HEK293 (cell line): ENCODE results near the gene SMIM44.
A peak's percentile ranks its signal among the peaks of the same experiment; 100 is the strongest.

Experiments
- CTCF ChIA-PET: fragments of 350-600 bp; formaldehyde crosslinking; extraction: SDS; loops from one replicate; lab custom pipeline; 2021; ENCODE audit warnings: antibody characterized with exemption; lab: Yijun Ruan, JAX
- POLR2A ChIA-PET: fragments of 300-600 bp; formaldehyde crosslinking; extraction: SDS; loops from one replicate; lab custom pipeline; 2020; ENCODE audit warnings: antibody characterized with exemption, inconsistent platforms; lab: Yijun Ruan, JAX
- H3K27ac ChIP-seq: fragments of 200-500 bp; sonication (Bioruptor generic); 2 replicates; pipeline ENCODE4 v1.5.1; 2014; ENCODE audit warnings: low read depth, low read length, control low read depth, inconsistent platforms; ENCODE audit errors: extremely low read depth
- H3K36me3 ChIP-seq, 2 experiments: fragments of 200-500 bp in 1 of 2; sonication (Bioruptor generic) in 1 of 2; 1 replicate in 1 of 2; 2 replicates in 1 of 2; pipeline ENCODE4 v1.5.1; 2014 to 2017; ENCODE audit warnings: inconsistent platforms in 2 of 2, low read length in 2 of 2; ENCODE audit not compliant: control insufficient read depth in 2 of 2, insufficient read depth in 1 of 2
- H3K4me1 ChIP-seq: fragments of 200-500 bp; sonication (Bioruptor generic); 2 replicates; pipeline ENCODE4 v1.5.1; 2014; ENCODE audit warnings: mild to moderate bottlenecking, low read length, inconsistent platforms; ENCODE audit not compliant: control insufficient read depth, insufficient read depth
- H3K4me3 ChIP-seq: 2 replicates; pipeline ENCODE4 v1.5.1; 2011; ENCODE audit warnings: low read depth, mild to moderate bottlenecking, control low read depth, low read length, moderate library complexity
- H3K9me3 ChIP-seq: fragments of 200-500 bp; sonication (Bioruptor generic); 2 replicates; pipeline ENCODE4 v1.5.1; 2014; ENCODE audit warnings: low read depth, low read length, inconsistent platforms; ENCODE audit not compliant: control insufficient read depth, insufficient read depth
- EGR2 ChIP-seq: fragments of 450-650 bp; formaldehyde crosslinking; IDR thresholded peaks from 2 replicates; pipeline ENCODE4 v1.5.1; 2016; ENCODE audit warnings: low read depth, missing biosample characterization, missing genetic modification characterization
- GLI4 ChIP-seq: fragments of 450-650 bp; formaldehyde crosslinking; IDR thresholded peaks from 2 replicates; pipeline ENCODE4 v1.5.1; 2016; ENCODE audit warnings: missing biosample characterization, missing genetic modification characterization
- GLIS1 ChIP-seq: fragments of 450-650 bp; formaldehyde crosslinking; IDR thresholded peaks from 2 replicates; pipeline ENCODE4 v1.5.1; 2016; ENCODE audit warnings: missing biosample characterization, missing genetic modification characterization
- SCRT1 ChIP-seq: fragments of 450-650 bp; formaldehyde crosslinking; IDR thresholded peaks from 2 replicates; pipeline ENCODE4 v1.5.1; 2016; ENCODE audit warnings: missing biosample characterization, missing genetic modification characterization, borderline replicate concordance
- SCRT2 ChIP-seq: fragments of 450-650 bp; formaldehyde crosslinking; IDR thresholded peaks from 2 replicates; pipeline ENCODE4 v1.5.1; 2016; ENCODE audit warnings: missing biosample characterization, missing genetic modification characterization
- SETDB1 ChIP-seq: IDR thresholded peaks from one replicate; pipeline ENCODE4 v1.6.1; 2017; ENCODE audit warnings: mild to moderate bottlenecking, low read length, moderate library complexity, mixed read lengths; ENCODE audit not compliant: insufficient read length
- WT1 ChIP-seq: fragments of 450-650 bp; formaldehyde crosslinking; IDR thresholded peaks from 2 replicates; pipeline ENCODE4 v1.5.1; 2016; ENCODE audit warnings: missing biosample characterization, missing genetic modification characterization
- ZBTB17 ChIP-seq: fragments of 450-650 bp; formaldehyde crosslinking; IDR thresholded peaks from 2 replicates; pipeline ENCODE4 v1.5.1; 2016; ENCODE audit warnings: missing biosample characterization, missing genetic modification characterization
- ZBTB21 ChIP-seq: fragments of 450-650 bp; formaldehyde crosslinking; IDR thresholded peaks from 2 replicates; pipeline ENCODE4 v1.5.1; 2017; ENCODE audit warnings: missing biosample characterization, missing genetic modification characterization
- ZEB2 ChIP-seq: fragments of 450-650 bp; formaldehyde crosslinking; IDR thresholded peaks from 2 replicates; pipeline ENCODE4 v1.5.1; 2016; ENCODE audit warnings: missing biosample characterization, missing genetic modification characterization
- ZFP41 ChIP-seq: fragments of 450-650 bp; formaldehyde crosslinking; IDR thresholded peaks from 2 replicates; pipeline ENCODE4 v1.5.1; 2016; ENCODE audit warnings: missing biosample characterization, missing genetic modification characterization, borderline replicate concordance
- ZFP69B ChIP-seq: fragments of 450-650 bp; formaldehyde crosslinking; IDR thresholded peaks from 2 replicates; pipeline ENCODE4 v1.5.1; 2016; ENCODE audit warnings: missing biosample characterization, missing genetic modification characterization
- ZIC2 ChIP-seq: fragments of 450-650 bp; formaldehyde crosslinking; IDR thresholded peaks from 2 replicates; pipeline ENCODE4 v1.5.1; 2016; ENCODE audit warnings: missing biosample characterization, missing genetic modification characterization
- ZNF10 ChIP-seq: fragments of 450-650 bp; formaldehyde crosslinking; IDR thresholded peaks from 2 replicates; pipeline ENCODE4 v1.5.1; 2017; ENCODE audit warnings: missing biosample characterization, missing genetic modification characterization
- ZNF175 ChIP-seq: fragments of 450-650 bp; formaldehyde crosslinking; IDR thresholded peaks from 2 replicates; pipeline ENCODE4 v1.5.1; 2016; ENCODE audit warnings: missing biosample characterization, missing genetic modification characterization
- ZNF214 ChIP-seq: fragments of 450-650 bp; formaldehyde crosslinking; IDR thresholded peaks from 2 replicates; pipeline ENCODE4 v1.5.1; 2017; ENCODE audit warnings: missing biosample characterization, mild to moderate bottlenecking, missing genetic modification characterization, borderline replicate concordance
- ZNF366 ChIP-seq: fragments of 450-650 bp; formaldehyde crosslinking; conservative IDR thresholded peaks from 2 replicates; pipeline ENCODE4 v1.5.1; 2016; ENCODE audit warnings: missing biosample characterization, missing genetic modification characterization
- ZNF394 ChIP-seq: fragments of 450-650 bp; formaldehyde crosslinking; IDR thresholded peaks from 2 replicates; pipeline ENCODE4 v1.5.1; 2016; ENCODE audit warnings: missing biosample characterization, missing genetic modification characterization, mild to moderate bottlenecking, moderate library complexity, borderline replicate concordance
- ZNF416 ChIP-seq: fragments of 450-650 bp; formaldehyde crosslinking; IDR thresholded peaks from 2 replicates; pipeline ENCODE4 v1.5.1; 2016; ENCODE audit warnings: missing biosample characterization, missing genetic modification characterization
- ZNF549 ChIP-seq: fragments of 450-650 bp; IDR thresholded peaks from 2 replicates; pipeline ENCODE4 v1.5.1; 2018; ENCODE audit warnings: missing biosample characterization, missing genetic modification characterization, mild to moderate bottlenecking, inconsistent platforms, moderate library complexity
- ZNF626 ChIP-seq: fragments of 450-650 bp; sonication (Bioruptor Pico); formaldehyde crosslinking; IDR thresholded peaks from 2 replicates; pipeline ENCODE4 v1.5.1; 2018; ENCODE audit warnings: missing biosample characterization, missing genetic modification characterization, inconsistent platforms
- ZNF707 ChIP-seq: fragments of 450-650 bp; formaldehyde crosslinking; IDR thresholded peaks from 2 replicates; pipeline ENCODE4 v1.5.1; 2016; ENCODE audit warnings: missing biosample characterization, missing genetic modification characterization
- TF ChIP-seq, protein P1 (sequence below): fragments of 450-650 bp; formaldehyde crosslinking; IDR thresholded peaks from 2 replicates; pipeline ENCODE4 v1.5.1; 2016; ENCODE audit warnings: missing biosample characterization, missing genetic modification characterization
- TF ChIP-seq, protein P2 (sequence below): fragments of 450-650 bp; formaldehyde crosslinking; IDR thresholded peaks from 2 replicates; pipeline ENCODE4 v1.5.1; 2017; ENCODE audit warnings: missing biosample characterization, missing genetic modification characterization
- TF ChIP-seq, protein P3 (sequence below): fragments of 450-650 bp; IDR thresholded peaks from 2 replicates; pipeline ENCODE4 v1.5.1; 2018; ENCODE audit warnings: missing biosample characterization, mild to moderate bottlenecking, missing genetic modification characterization

The SMIM44 gene

DNA sequence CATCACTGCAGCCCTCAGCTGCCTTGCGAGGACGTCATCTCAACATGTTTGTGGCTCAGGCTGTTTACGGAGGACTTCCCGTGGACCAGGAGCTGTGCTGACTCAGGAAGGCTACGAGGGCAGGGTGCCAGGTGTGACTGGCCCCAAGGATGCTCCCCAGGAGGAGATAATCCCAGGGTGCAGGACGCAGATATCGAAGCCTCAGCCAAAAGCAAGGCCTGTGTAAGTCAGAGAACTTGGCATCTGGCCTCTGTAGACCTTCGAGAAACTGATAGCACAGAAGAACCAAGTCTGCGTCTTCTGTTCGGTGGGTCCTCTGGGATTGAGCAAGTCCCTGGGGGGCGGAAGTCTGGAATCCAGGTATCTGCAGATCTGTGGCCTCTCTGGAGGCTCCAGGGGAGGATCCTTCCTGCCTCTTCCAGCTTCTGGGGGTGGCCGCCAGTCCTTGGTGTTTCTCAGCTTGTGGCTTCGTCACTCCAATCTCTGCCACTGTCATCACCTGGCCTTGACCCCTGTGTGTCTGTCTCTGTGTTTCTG lies 19.9 kb upstream of the SMIM44 start:
- ChIA-PET CTCF (interaction anchor here (0.5 to 1.3 kb wide), 6 partner anchors 17 to 246 kb away, joined by 3 to 6 read pairs (median 3); partner anchors contain the start of gene SMIM44), POLR2A (interaction anchor here (0.9 kb wide), 1 partner anchor 227 kb away, joined by 3 read pairs; no protein-coding TSS in a partner anchor)
- Histone ChIP-seq H3K4me1 (peaks cover 5% of the 10 kb centered on the region), H3K9me3 (no peaks in the 10 kb centered on the region), H3K36me3 (no peaks in the 10 kb centered on the region), H3K4me3 (no peak overlapping the region), H3K27ac (no peak overlapping the region)
- TF ChIP-seq ZNF394 (tag by site-specific recombination): no peak
- no peak for TF ChIP-seq ZBTB17
- TF ChIP-seq ZNF175 (tag by site-specific recombination): no peak
- no peak for TF ChIP-seq ZNF366 (tag by site-specific recombination)
- no peak for TF ChIP-seq SETDB1
- TF ChIP-seq WT1 (tag by site-specific recombination): no peak
- 0 out of 2 replicates have a peak, but pooled peaks have one; percentile 19 for TF ChIP-seq ZIC2 (tag by site-specific recombination)
- TF ChIP-seq ZNF10: no peak
- TF ChIP-seq, protein P1, sequence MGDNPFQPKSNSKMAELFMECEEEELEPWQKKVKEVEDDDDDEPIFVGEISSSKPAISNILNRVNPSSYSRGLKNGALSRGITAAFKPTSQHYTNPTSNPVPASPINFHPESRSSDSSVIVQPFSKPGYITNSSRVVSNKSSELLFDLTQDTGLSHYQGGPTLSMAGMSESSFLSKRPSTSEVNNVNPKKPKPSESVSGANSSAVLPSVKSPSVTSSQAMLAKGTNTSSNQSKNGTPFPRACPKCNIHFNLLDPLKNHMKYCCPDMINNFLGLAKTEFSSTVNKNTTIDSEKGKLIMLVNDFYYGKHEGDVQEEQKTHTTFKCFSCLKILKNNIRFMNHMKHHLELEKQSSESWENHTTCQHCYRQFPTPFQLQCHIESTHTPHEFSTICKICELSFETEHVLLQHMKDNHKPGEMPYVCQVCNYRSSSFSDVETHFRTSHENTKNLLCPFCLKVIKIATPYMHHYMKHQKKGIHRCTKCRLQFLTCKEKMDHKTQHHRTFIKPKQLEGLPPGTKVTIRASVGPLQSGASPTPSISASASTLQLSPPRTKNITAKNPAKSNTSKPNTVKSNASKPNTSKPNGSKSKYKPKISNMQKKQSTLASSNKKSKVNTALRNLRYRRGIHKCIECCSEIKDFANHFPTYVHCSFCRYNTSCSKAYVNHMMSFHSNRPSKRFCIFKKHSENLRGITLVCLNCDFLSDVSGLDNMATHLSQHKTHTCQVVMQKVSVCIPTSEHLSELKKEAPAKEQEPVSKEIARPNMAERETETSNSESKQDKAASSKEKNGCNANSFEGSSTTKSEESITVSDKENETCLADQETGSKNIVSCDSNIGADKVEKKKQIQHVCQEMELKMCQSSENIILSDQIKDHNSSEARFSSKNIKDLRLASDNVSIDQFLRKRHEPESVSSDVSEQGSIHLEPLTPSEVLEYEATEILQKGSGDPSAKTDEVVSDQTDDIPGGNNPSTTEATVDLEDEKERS (tag by site-specific recombination): no peak
- TF ChIP-seq ZNF214 (tag by site-specific recombination): no peak
- TF ChIP-seq, protein P2, sequence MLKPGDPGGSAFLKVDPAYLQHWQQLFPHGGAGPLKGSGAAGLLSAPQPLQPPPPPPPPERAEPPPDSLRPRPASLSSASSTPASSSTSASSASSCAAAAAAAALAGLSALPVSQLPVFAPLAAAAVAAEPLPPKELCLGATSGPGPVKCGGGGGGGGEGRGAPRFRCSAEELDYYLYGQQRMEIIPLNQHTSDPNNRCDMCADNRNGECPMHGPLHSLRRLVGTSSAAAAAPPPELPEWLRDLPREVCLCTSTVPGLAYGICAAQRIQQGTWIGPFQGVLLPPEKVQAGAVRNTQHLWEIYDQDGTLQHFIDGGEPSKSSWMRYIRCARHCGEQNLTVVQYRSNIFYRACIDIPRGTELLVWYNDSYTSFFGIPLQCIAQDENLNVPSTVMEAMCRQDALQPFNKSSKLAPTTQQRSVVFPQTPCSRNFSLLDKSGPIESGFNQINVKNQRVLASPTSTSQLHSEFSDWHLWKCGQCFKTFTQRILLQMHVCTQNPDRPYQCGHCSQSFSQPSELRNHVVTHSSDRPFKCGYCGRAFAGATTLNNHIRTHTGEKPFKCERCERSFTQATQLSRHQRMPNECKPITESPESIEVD (tag by site-specific recombination): no peak
- no peak for TF ChIP-seq ZEB2 (tag by site-specific recombination)
- TF ChIP-seq ZNF549: no peak
- TF ChIP-seq GLIS1: peak; percentile 73
- no peak for TF ChIP-seq ZFP69B

DNA sequence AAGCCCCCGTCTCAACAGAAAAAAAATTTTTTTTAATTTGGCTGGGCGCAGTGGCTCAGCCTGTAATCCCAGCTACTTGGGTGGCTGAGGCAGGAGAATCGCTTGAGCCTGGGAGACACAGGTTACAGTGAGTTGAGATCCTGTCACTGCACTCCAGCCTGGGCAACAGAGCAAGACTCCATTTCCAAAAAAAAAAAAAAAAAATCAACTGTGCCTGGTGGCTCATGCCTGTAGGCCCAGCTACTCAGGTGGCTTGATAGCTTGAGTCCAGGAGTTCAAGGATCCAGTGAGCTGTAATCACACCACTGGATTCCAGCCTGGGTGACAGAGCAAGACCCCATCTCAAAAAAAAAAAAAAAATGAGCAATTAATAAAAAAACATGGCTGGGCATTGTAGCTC lies 18.5 kb upstream of the SMIM44 start:
- CTCF ChIA-PET: interaction anchor here (0.6 to 1.1 kb wide), 3 partner anchors 29 to 349 kb away, joined by 3 to 5 read pairs (median 4); no protein-coding TSS in a partner anchor
- peaks cover 2% of the 10 kb centered on the region for H3K4me1 ChIP-seq
- no peak overlapping the region for H3K4me3 ChIP-seq
- no peaks in the 10 kb centered on the region for H3K9me3 ChIP-seq
- peaks cover 0 to 6% of the 10 kb centered on the region in 2 experiments; a peak in 1 of 3 replicates for H3K36me3 ChIP-seq
- POLR2A ChIA-PET: interaction anchor here (0.6 to 1.0 kb wide), 2 partner anchors 16 to 1644 kb away, joined by 3 to 4 read pairs; no protein-coding TSS in a partner anchor
- H3K27ac ChIP-seq: no peak overlapping the region
- TF ChIP-seq ZFP41 (tag by site-specific recombination) (no peak), ZNF626 (tag by site-specific recombination) (no peak), SCRT2 (tag by site-specific recombination) (no peak), ZNF416 (tag by site-specific recombination) (no peak), SCRT1 (no peak), ZIC2 (tag by site-specific recombination) (no peak), ZNF707 (tag by site-specific recombination) (no peak), GLI4 (no peak), EGR2 (tag by site-specific recombination) (no peak), ZBTB21 (tag by site-specific recombination) (no peak)
- TF ChIP-seq, protein P1 (tag by site-specific recombination): no peak
- TF ChIP-seq, protein P3, sequence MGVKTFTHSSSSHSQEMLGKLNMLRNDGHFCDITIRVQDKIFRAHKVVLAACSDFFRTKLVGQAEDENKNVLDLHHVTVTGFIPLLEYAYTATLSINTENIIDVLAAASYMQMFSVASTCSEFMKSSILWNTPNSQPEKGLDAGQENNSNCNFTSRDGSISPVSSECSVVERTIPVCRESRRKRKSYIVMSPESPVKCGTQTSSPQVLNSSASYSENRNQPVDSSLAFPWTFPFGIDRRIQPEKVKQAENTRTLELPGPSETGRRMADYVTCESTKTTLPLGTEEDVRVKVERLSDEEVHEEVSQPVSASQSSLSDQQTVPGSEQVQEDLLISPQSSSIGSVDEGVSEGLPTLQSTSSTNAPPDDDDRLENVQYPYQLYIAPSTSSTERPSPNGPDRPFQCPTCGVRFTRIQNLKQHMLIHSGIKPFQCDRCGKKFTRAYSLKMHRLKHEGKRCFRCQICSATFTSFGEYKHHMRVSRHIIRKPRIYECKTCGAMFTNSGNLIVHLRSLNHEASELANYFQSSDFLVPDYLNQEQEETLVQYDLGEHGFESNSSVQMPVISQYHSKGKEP (tag by site-specific recombination): no peak
